Measurements from ENCODE around the gene FILIP1L. TPM values are rescaled to one million over a fixed set of nuclear protein-coding genes. Genes with fewer than 3 reads are reported as not detected.
A peak's percentile ranks its signal among the peaks of the same experiment; 100 is the strongest.

The FILIP1L gene
- total and polyA plus RNA-seq, 2 of the 13 experiments (the other 11 are each of a cell fraction or from before 2014, with no cell fraction given), result 8.1 to 187 TPM

DNA sequence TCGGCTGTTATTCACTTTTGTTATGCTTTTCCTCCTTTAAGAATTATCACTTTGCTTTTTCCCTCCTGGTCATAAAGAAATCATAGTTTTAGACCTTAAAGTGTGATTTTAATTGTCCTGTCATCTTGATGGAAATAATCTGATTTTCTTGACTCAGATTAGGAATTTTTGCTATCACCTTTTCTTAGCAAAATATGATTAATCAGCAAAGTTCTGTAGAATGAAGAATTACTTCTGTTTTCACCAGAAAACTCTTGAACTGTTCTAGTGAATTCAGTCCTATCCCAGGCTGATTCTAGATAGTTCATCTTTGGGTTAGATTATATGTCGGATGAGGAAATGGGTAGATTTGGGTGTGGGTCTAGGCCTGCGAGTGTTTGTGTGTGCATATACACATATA, 284.5 kb downstream of the FILIP1L start:
- peaks cover 18% of the 10 kb centered on the region for H3K79me2 ChIP-seq (ENCODE audit: insufficient read depth, low read length)
- H3K36me3 ChIP-seq (replicated peaks in 1 of 2; ENCODE audit: control insufficient read depth in 1 of 2, insufficient read depth in 2 of 2, low read length in 2 of 2), result no peaks in the 10 kb centered on the region
- H2AFZ ChIP-seq (ENCODE audit: low read length), result no peak overlapping the region
- ChIA-PET CTCF (ENCODE audit: low intra/inter-chr PET ratio, low total read pairs) (no interaction called here), POLR2A (no interaction called here)
- no peak overlapping the region for H3K4me3 ChIP-seq (replicated peaks in 1 of 3; ENCODE audit: insufficient read depth in 1 of 3, low read depth in 2 of 3, low read length in 3 of 3)
- H3K9me3 ChIP-seq (ENCODE audit: low read length), result no peaks in the 10 kb centered on the region
- no peak overlapping the region for H3K27ac ChIP-seq (ENCODE audit: extremely low read length, insufficient read depth, low read length)
- in situ Hi-C loops (cut with HindIII; ENCODE audit: extremely low pct_ligation_motif_present, low pct_unique_long_range_greater_than_20kb) (loop anchor here (25.0 kb wide), 1 partner anchor 757 kb away; no protein-coding TSS in a partner anchor), intact Hi-C loops (cut with micrococcal nuclease; ENCODE audit: unreplicated experiment) (loop anchor here (5.0 kb wide), 1 partner anchor 762 kb away; no protein-coding TSS in a partner anchor)
- ATAC-seq, result no peak
- WGBS (ENCODE audit: low lambda C conversion rate), result 90% methylated on average over 3 of the region's 3 CpGs
- TF ChIP-seq ZNF30 (CRISPR knock-in tag; IDR thresholded peaks at IDR 0.05), result no peak
- TF ChIP-seq MAFF (IDR thresholded peaks at IDR 0.05; ENCODE audit: low read depth, low read length), result peak; percentile 81
- no peak for TF ChIP-seq SP2 (CRISPR knock-in tag; IDR thresholded peaks at IDR 0.05)
- TF ChIP-seq MAFK (conservative IDR thresholded peaks at IDR 0.05 in 1 of 2, IDR thresholded peaks at IDR 0.05 in 1 of 2; ENCODE audit: low read length in 2 of 2), result peak; percentile 69 to 83
- FAIRE-seq, result no peak
- H3K27me3 ChIP-seq (ENCODE audit: control insufficient read depth in 1 of 2, insufficient read depth in 2 of 2, low read length in 2 of 2), result no peaks in the 10 kb centered on the region
- BruUV-seq (replicated peaks), result no TSS peak
- H3K9ac ChIP-seq (ENCODE audit: insufficient read depth, low read depth, low read length), result no peak overlapping the region
- H3K4me2 ChIP-seq (ENCODE audit: low read depth, low read length), result no peak overlapping the region
- no peak for DNase-seq (ENCODE audit: low spot score)
- peaks cover 27% of the 10 kb centered on the region for H3K4me1 ChIP-seq (ENCODE audit: insufficient read depth, low read length)
- H4K20me1 ChIP-seq (ENCODE audit: insufficient read depth, low read length), result no peaks in the 10 kb centered on the region

DNA sequence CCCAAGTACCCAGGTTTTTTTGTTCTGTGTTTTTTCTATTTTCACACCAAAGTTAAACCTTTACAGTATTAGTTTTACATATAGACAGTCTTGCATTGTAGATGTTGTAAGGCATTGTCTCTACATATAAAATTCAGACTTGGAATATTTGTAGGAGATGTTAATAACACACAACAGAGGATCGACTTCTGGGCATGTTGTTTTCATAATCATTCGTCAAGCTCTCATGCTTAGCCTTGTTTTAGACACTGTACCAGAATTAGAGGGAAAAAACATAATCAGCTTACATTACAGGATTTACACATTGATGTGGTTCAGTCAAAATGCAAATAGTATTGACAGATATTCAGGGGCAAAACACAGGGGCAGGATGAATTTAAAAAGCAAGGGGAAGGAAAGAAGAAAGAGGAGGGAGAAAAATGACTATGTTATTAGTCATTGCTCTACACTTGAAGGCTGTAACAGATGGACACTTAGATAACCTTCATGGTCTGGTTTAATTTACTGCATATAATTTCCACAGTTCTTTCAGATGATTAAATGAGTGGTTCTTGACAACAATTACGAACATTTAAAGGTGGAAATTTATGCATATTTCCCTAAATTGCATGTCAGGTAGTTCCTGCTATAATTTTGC, 289.2 kb downstream of the FILIP1L start:
- FAIRE-seq, result peak; percentile 42
- no peaks in the 10 kb centered on the region for H3K36me3 ChIP-seq (replicated peaks in 1 of 2; ENCODE audit: control insufficient read depth in 1 of 2, insufficient read depth in 2 of 2, low read length in 2 of 2)
- H3K9ac ChIP-seq (ENCODE audit: insufficient read depth, low read depth, low read length), result no peak overlapping the region
- H3K27ac ChIP-seq (ENCODE audit: extremely low read length, insufficient read depth, low read length), result no peak overlapping the region
- H3K4me3 ChIP-seq (replicated peaks in 1 of 3; ENCODE audit: insufficient read depth in 1 of 3, low read depth in 2 of 3, low read length in 3 of 3), result no peak overlapping the region
- in situ Hi-C loops (cut with HindIII; ENCODE audit: extremely low pct_ligation_motif_present, low pct_unique_long_range_greater_than_20kb) (loop anchor here (25.0 kb wide), 1 partner anchor 762 kb away; no protein-coding TSS in a partner anchor), intact Hi-C loops (cut with micrococcal nuclease; ENCODE audit: unreplicated experiment) (no loop called here)
- H3K27me3 ChIP-seq (ENCODE audit: control insufficient read depth in 1 of 2, insufficient read depth in 2 of 2, low read length in 2 of 2), result no peaks in the 10 kb centered on the region
- no peaks in the 10 kb centered on the region for H4K20me1 ChIP-seq (ENCODE audit: insufficient read depth, low read length)
- no peak overlapping the region for H3K4me2 ChIP-seq (ENCODE audit: low read depth, low read length)
- peaks cover 12% of the 10 kb centered on the region for H3K79me2 ChIP-seq (ENCODE audit: insufficient read depth, low read length)
- ChIA-PET POLR2A (interaction anchor here (1.4 kb wide), 1 partner anchor 436 kb away, joined by 5 read pairs; the partner anchor contains the start of gene TBC1D23), CTCF (ENCODE audit: low intra/inter-chr PET ratio, low total read pairs) (no interaction called here)
- DNase-seq (ENCODE audit: low spot score), result no peak
- BruUV-seq (replicated peaks), result no TSS peak
- no peaks in the 10 kb centered on the region for H3K9me3 ChIP-seq (ENCODE audit: low read length)
- H2AFZ ChIP-seq (ENCODE audit: low read length), result no peak overlapping the region
- peaks cover 22% of the 10 kb centered on the region; the same call in 1 of the 2 replicates for H3K4me1 ChIP-seq (ENCODE audit: insufficient read depth, low read length)
- ATAC-seq, result no peak
- WGBS (ENCODE audit: low lambda C conversion rate), result 89% methylated on average over 3 of the region's 3 CpGs
- TF ChIP-seq ZNF17 (CRISPR knock-in tag; IDR thresholded peaks at IDR 0.05), result no peak
- no peak for TF ChIP-seq ZNF331 (CRISPR knock-in tag; IDR thresholded peaks at IDR 0.05)
- TF ChIP-seq ATF7 (IDR thresholded peaks at IDR 0.05), result no peak
- no peak for TF ChIP-seq ATF7 (CRISPR knock-in tag; IDR thresholded peaks at IDR 0.05)
- TF ChIP-seq ELF4 (CRISPR knock-in tag; IDR thresholded peaks at IDR 0.05; ENCODE audit: borderline replicate concordance), result no peak
- TF ChIP-seq SP4 (CRISPR knock-in tag; IDR thresholded peaks at IDR 0.05), result no peak
- no peak for TF ChIP-seq ZNF615 (CRISPR knock-in tag; IDR thresholded peaks at IDR 0.05; ENCODE audit: borderline replicate concordance)
- TF ChIP-seq, protein P1, sequence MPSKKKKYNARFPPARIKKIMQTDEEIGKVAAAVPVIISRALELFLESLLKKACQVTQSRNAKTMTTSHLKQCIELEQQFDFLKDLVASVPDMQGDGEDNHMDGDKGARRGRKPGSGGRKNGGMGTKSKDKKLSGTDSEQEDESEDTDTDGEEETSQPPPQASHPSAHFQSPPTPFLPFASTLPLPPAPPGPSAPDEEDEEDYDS (CRISPR knock-in tag; IDR thresholded peaks at IDR 0.05), result no peak
- no peak for TF ChIP-seq SP1 (IDR thresholded peaks at IDR 0.05)
- no peak for TF ChIP-seq SP1 (CRISPR knock-in tag; IDR thresholded peaks at IDR 0.05)
- no peak for TF ChIP-seq EEA1 (CRISPR knock-in tag; IDR thresholded peaks at IDR 0.05; ENCODE audit: borderline replicate concordance)
- TF ChIP-seq, protein P2, sequence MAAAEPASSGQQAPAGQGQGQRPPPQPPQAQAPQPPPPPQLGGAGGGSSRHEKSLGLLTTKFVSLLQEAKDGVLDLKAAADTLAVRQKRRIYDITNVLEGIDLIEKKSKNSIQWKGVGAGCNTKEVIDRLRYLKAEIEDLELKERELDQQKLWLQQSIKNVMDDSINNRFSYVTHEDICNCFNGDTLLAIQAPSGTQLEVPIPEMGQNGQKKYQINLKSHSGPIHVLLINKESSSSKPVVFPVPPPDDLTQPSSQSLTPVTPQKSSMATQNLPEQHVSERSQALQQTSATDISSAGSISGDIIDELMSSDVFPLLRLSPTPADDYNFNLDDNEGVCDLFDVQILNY (CRISPR knock-in tag; conservative IDR thresholded peaks at IDR 0.05), result no peak
- TF ChIP-seq, protein P3, sequence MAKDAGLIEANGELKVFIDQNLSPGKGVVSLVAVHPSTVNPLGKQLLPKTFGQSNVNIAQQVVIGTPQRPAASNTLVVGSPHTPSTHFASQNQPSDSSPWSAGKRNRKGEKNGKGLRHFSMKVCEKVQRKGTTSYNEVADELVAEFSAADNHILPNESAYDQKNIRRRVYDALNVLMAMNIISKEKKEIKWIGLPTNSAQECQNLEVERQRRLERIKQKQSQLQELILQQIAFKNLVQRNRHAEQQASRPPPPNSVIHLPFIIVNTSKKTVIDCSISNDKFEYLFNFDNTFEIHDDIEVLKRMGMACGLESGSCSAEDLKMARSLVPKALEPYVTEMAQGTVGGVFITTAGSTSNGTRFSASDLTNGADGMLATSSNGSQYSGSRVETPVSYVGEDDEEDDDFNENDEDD (CRISPR knock-in tag; IDR thresholded peaks at IDR 0.05; ENCODE audit: borderline replicate concordance), result no peak
- no peak for TF ChIP-seq HNRNPLL (IDR thresholded peaks at IDR 0.05; ENCODE audit: low read depth, low read length, poor library complexity, severe bottlenecking)

All from HepG2 (cell line).